Measurements from ENCODE around the gene B3GNT8. TPM values are rescaled to one million over a fixed set of nuclear protein-coding genes. Genes with fewer than 3 reads are reported as not detected.
"Not testable (repeated sequence)": the region's sequence is repeated elsewhere in the genome, so short reads cannot be mapped to it uniquely, and the experiment has no call there.

B3GNT8 gene, protein sequence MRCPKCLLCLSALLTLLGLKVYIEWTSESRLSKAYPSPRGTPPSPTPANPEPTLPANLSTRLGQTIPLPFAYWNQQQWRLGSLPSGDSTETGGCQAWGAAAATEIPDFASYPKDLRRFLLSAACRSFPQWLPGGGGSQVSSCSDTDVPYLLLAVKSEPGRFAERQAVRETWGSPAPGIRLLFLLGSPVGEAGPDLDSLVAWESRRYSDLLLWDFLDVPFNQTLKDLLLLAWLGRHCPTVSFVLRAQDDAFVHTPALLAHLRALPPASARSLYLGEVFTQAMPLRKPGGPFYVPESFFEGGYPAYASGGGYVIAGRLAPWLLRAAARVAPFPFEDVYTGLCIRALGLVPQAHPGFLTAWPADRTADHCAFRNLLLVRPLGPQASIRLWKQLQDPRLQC
- not detected in 2 replicates for total RNA-seq
- polyA plus RNA-seq (2012): 0.20 TPM

DNA sequence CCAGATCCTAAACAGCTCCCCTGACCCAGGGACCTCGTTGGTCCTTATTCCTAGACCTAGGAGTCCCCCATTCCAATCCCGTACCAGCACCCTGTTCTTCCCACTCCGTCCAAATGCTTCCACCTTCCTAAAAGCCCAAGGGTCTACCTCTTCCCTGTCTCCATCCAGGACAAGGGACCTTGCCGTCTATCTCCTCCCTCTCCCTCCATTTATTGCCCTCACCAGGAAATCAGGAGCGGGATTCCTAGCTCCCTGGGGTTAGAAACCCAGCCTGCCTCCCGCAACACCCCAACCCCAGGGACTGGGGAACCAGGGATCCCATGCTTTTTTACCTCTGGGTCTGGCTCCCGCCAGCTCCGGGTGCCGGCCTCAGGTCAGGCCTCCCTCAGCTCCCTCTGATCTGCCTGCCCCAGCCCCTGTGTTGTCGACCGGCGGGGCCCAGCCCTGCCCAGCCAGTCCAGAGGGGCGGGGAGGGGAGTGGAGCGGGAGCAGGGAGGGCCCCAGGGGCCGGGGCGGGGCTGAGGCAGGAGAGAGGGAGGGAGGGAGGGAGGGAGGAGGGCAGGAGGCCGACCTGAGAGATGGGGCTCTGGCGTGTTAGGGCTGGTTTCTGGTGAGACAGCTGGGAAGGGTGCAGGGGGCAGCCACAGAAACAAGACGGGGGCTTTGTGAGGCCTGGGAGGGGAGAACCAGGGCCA, at the start of gene B3GNT8:
B3GNT8 (minus strand) TSS at position 423 of the 695 bp plus-strand sequence. CDS start 596 bp downstream, outside the sequence.
- peak; percentile 38 for DNase-seq (ENCODE audit: low read depth)

DNA sequence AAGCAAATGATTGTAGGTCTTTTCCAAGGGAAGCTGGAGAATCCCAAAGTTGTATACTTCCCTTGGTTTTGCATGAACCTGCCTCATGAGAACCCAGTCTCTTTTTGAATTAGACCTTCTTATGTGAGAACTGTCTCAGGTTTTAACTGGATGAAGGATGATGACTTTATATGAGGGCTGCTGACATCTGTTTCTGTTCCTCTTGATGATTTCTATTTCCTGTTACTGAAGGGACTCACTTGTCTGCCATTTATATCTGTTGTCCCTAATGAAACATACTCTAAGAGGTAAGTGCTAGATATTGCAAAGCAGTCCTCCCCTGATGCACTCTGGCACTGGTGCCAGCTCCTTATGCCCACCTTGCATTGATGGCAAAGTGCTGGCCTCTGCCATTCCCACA, 49.4 kb upstream of the B3GNT8 start:
- DNase-seq (ENCODE audit: low read depth): no peak

DNA sequence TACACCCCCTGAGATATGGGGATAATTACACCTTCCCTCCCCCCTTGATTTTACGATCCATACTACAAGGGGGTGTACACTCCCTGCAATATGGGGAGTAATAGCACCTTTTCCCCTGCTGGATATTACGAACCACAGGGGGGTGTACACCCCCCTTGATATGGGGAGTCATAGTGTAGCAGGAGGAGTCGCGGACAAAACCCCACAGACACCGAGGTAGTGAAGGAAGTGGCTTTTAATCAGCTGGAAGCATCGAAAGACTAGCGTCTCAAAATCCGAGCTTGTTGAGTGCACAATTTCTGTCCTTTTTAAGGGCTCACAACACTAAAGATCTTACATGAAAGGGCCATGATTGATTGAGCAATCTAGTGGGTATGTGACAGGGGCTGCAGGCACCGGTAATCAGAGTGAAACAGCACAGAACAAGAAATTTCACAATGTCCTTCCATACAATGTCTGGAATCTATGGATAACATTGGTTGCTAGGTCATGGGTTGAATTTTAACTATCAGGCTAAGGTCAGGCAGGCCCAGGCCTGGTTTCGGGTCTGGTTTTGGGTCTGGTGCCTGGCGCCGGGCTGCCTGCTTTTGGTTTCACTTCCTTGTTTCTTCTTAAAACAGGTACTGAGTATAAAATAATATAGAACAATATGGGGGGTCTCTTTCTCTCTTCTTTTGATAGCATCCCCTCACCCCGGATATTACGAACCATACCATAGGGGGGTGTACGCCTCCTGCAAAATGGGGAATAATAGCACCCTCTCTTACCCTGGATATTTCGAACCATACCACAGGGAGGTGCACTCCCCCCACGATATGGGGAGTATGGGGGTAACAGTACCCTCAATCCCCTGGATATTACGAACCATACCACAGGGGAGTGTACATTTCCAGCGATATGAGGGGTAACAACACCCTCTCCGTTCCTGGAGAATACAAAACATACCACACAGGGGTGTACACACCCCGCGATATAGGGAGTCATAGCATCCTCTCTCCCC, 36.4 kb upstream of the B3GNT8 start:
- not testable (repeated sequence) for DNase-seq (ENCODE audit: low read depth)

DNA sequence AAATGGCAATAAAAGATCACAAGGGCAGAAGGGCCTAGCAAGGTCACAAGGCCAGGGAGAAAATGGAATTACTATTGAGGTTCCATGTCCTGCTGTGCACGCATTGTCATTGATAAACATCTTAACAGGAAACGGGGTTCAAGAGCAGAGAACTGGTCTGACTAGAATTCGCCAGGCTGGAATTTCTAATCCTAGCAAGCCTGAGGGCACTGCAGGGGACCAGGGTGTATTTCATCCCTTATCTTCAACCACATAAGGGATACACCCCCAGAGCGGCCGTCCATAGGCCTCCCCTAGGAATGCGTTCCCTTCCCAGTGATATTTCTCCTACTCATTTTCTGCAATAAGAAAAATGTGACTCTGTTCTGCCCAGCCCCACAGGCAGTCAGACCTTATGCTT, 35.3 kb upstream of the B3GNT8 start:
- DNase-seq (ENCODE audit: low read depth): no peak

DNA sequence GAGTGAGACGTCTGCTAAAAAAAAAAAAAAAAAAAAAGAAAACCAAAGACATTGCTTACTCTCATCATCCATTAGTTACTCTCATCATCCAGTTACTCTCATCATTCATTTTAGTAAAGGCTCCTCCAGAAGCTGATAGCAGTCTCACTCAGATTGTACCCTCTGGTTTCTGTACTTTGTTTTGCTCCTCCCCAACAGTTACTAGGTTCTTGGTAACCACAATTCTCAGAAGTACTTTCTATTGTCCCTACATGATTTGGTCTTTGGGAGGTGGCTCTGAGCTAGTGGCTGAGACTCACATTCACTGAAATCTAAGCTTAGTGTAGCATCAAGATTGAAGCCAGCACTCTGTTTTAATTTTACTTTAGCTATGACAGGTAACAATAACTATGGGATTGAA, 30.1 kb upstream of the B3GNT8 start:
- no peak for DNase-seq (ENCODE audit: low read depth)

DNA sequence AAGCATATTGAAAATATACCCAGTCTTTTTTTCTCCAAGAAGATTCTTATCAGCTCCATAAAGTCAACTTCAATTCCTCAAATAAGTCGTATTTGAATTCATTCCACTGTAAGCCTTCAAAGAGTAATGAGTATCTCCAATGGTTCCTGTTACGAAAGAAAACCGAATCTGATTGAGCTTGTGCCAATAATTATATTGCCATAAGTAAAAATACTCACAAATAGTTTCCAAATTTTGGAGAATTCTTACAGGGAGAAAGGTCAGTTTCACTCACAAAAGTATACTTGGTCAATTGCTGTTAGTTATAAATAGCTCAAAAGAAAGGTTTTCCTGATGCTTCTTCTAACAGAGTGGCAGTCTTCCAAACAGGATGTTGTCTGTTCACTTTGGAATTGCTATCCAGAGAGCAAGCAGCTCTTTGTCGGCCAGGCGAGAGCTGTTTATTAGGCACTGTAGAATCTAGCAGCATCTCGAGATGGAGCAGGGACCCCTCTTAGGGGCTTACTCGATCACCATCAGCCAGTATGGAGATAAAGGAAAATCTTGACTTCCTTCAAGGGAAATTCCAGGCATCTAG, 29.3 kb upstream of the B3GNT8 start:
- peak; percentile 4 for DNase-seq (ENCODE audit: low read depth)

DNA sequence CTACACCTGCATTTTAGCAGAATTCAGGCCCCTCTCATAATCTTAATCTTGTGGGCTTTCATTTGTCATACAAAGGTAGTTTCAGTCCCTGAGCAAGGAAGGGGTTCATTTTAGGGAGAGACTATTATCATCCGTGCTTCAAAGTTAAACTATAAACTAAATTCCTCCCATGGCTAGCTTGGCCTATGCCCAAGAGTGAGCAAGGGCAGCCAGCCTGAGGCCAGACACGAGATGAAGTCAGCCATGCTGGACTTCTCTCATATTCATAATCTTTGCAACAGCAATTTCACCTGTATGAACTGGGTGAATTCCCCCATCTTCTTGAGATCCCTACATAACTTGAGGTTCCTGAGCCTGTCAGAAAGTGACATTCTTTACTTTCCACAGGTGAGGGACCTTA, 28.8 kb upstream of the B3GNT8 start:
- no peak for DNase-seq (ENCODE audit: low read depth)

DNA sequence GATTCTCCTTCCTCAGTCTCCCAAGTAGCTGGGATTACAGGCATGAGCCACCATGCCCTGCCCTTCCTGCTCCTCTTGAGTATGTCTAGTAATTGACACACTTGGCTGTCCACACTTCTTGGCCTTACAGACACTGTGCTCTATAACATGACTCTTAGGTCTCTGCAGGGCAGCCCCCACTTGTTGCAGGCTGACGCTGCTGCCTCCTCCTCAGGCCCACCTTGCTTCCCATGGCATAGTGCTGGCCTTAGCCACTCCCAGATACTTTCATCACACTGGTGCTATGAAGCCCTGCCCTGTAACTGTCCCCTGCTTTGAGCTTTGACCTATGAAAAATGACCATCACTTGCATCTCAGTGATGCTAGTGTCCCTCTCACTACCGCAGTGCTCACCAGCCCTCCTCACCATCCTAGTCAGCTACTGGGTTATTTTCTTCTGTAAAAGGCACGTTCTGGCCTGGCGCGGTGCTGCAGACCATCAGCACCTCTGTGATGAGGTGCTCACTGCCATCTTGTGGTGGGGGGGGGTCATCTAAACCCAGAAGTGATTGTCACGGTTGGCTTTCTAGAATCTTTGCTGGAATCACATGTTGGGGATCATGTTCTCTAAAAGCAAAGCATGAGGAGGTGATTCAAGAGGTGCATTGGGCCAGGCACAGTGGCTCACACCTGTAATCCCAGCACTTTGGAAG, 25.6 kb upstream of the B3GNT8 start:
- DNase-seq (ENCODE audit: low read depth): no peak

DNA sequence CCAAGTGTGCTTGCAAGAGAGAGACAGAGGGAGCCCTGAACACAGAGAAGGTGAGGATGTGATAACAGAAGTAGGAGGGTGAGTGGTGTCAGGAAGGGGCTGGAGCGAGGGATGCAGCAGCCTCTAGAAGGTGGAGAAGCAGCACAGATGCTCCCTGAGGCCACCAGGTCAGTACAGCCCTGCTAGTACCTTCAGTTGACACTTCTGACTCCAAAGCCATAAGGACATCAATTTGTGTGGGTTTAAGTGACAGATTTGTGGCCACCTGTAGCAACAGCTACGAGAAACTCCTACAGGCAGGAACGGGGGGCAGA, 22.6 kb upstream of the B3GNT8 start:
- no peak for DNase-seq (ENCODE audit: low read depth)

DNA sequence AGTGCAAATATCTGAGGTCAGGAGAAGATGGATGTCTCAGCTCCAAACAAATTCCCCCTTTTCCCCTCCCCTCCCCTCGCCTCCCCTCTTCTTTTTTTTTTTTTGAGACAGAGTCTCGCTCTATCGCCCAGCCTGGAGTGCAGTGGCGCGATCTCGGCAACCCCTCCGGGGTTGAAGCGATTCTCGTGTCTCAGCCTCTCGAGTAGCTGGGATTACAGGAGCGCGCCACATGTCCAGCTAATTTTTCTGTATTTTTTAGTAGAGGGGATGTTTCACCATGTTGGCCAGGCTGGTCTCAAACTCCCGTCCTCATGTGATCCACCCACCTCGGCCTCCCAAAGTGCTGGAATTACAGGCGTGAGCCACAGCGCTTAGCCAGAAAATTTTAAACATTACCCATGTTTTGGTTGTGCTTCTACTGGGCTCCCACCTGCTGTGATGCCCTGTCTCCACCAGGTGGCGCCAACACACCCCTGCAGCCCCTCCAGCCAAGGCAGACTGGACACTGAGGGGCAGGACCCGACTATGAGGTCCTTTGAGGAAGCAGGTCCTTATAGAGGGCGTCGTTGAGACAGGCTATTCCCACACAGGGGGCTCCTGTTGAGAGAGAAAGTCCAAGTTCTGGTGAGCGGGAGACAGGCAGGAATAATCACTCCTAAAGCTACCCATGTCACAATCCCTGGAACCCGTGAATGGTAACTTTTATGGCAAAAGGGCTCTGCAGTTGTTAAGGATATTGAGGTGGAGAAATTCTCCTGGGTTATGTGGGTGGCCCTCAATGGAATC, 22.1 kb upstream of the B3GNT8 start:
- peak; percentile 68 for DNase-seq (ENCODE audit: low read depth)

DNA sequence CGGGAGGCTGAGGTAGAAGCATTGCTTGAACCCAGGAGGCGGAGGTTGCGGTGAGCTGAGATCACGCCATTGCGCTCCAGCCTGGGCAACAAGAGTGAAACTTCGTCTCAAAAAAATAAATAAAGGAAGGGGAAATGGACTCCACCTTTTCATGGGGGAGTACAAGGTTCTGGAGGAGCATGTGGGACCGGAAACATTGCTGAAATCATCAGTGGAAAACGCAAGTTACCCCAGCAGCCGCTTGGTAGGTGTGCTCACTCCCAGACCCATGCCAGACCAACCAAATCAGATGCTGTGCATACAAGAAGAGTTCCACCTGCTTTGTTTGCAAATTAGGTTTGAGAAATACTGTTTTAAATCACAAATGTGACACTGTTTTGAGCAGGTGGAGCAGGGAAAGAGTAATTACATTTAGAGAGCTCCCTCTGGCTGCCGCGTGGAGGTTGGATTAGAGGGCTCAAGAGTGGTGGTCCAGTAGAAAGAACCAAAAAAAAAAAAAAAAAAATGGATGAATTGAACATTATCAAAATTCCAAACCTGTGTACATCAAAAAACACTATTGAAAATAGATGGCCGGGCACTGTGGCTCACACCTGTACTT, 20.7 kb upstream of the B3GNT8 start:
- no peak for DNase-seq (ENCODE audit: low read depth)

DNA sequence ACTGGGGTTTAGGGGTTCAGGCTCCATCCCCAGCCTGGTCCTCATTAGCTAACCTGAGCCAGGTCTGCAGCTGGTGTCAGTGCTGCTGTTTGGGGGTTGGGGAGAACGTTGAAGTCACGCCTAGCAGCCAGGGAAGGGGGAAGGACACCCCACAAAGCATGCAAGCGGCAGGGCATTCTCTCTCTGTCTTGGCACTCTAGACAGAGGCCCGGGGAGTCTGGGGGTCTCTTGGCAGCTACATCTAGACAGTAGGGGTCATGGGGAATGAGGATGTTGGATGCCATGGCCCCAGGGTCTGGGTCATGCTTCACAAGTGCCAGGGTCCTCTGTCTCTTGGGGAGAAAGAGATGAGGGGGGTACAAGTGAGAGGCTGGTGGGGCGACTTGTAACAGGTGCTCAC, 18.4 kb upstream of the B3GNT8 start:
- DNase-seq (ENCODE audit: low read depth): no peak

DNA sequence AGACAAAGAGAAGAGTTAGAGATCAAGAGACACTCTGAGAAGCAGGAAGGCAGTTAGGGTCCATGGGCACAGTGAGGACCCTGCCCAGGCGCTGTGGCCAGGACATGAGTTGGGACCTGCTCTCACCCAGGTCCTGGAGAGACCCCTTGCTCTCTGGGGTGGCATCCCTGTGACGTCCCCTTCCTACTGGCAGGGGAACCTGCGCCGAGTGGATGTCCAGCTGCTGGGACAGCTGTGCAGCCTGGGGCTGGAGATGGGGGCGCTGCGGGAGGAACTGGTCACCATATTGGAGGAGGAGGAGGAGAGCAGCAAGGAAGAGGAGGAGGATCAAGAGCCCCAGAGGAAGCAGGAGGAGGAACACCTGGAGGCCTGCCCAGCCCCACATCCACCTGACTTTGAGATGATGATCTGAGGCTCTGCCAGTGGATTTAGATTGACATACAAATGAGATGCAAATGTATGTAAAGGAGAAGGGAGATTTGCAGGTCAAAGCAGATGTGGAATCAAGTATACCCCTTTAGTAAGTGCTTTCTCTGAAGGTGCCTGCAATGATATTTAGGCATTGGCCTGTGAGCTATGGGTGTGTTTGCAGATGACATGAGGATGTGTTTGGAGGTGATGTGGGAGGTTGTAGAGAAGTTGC, 16.8 kb upstream of the B3GNT8 start:
- DNase-seq (ENCODE audit: low read depth): no peak

DNA sequence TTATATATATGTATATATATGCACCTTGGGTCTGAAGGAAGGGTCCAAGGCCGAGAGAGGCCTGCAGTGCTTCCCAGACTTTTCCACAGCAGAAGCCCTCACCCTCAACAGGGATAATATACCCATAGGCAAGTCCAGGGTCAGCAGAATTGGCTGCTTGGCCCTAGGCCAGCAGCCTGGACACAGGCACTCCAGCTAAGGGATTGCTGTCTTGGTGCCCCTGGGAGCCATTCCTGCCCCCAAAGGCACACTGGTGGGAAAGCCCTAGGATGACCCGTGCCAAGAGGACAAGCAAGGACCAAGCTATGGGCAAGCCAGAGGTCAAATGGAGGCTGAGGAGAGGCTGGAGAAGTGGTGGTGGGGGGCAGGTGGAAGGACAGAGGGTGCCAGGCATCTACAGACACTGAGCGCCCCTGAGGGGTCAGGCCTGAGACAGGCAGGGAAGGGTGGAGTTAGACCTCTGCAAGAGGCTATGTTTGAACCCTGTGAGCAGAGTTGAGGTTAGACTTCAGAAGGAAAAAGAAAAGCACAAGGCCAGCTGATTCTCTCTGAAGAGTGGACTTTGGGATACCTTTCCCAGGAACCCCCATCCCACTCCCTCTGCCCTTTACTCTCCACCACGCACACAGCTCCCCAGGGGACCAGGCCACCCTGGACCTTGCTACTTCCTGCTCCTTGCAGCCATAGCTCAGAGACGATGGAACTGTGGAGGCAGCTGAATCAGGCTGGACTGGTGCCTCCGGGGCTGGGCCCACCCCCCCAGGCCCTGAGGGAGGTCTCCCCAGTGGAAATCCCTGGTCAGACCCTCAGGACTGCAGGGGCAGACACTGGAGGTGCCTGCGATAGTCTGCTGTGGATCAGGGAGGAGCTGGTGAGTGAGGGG, 15.5 kb upstream of the B3GNT8 start, which contains the start of gene ERICH4:
ERICH4 (plus strand) TSS at position 684 of the 883 bp plus-strand sequence; CDS start at position 698, 14 bp downstream.
- DNase-seq (ENCODE audit: low read depth): no peak

DNA sequence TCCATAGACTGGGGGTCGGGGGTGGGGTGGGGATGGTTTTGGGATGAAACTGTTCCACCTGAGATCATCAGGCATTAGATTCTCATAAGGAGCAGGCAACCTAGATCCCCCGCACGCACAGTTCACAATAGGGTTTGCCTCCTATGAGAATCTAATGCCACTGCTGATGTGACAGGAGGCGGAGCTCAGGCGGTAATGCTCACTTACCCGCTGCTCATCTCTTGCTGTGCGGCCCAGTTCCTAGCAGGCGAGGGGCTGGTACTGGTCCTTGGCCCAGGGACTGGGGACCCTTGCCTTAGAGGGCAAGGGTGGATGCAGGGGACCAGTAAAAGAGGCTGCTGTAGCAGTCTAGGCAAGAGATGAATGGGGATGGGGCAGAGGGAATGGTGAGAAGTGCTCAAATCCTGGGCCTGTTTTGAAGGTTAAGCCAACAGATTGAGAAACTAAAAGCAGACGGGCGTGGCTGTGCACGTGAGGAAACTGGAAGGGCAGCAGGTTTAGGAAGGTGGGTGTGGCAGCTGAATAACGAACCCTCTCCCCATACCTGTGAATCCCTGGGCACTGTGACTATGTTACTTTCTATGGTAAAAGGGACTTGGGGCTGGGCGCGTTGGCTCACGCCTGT, 14.3 kb upstream of the B3GNT8 start:
- no peak for DNase-seq (ENCODE audit: low read depth)

DNA sequence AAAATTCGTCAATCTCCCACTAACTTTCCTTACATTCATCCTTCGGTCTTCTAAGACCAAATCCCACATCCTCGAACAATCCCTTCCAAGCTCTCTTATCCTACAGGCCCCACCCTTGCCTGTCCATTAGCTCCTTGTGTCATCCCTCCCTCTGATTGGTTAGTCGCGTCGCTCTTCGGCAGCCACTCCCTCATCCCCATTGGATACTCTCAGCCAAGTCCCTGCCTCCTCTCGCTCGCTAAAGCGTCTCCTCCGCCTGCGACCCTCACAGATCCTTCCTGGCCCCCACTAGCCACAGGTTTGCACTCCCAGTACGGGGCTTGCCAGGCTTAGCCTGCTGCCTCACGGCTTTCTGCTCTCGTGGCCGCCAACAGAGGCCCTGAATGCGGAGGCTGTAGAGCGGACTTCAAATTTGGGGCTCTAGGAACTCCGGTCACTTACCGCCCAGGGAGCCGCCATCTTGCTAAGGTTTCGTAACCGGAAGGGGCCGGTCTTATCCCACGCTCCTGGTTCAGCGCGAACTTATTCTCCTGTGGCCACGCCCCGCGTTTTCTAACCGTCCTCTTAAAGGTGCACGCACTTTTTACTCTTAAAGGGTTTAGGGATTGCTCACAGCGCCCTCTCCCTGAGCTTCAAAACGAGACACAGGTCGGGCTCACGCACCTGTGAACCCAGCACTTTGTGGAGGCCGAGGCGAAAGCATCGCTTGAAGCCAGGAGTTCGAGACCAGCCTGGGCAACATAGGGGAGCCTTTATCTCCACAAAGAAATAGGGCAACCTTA, 12.5 kb upstream of the B3GNT8 start, which contains the start of gene DMAC2:
DMAC2 (minus strand) TSS at position 472 of the 782 bp plus-strand sequence; CDS start at position 459, 13 bp downstream.
- peak; percentile 98 for DNase-seq (ENCODE audit: low read depth)

Data from myocyte (in vitro differentiated cells).